Psoas muscle (tissue), 8 donors: ENCODE results near the gene SDF4. TPM values are rescaled to one million over a fixed set of nuclear protein-coding genes. Genes with fewer than 3 reads are reported as not detected.

Source experiments
- ATAC-seq, 4 donors: fragments of 200-7000 bp; cut with Tn5 transposase; one replicate each; pipeline ENCODE4 v1.9.1; 2020; ENCODE audit warnings: moderate library complexity in 3 of 4, mild to moderate bottlenecking in 2 of 4
- DNase-seq, 2 donors: peaks; one replicate each; pipeline ENCODE4 v3.0.0-alpha.2; 2020
- H3K27ac ChIP-seq: fragments of 200-600 bp; one replicate; pipeline ENCODE4 v1.8.0; 2022
- H3K27me3 ChIP-seq, 3 donors: fragments of 200-600 bp in 1 of 3; one replicate each; pipeline versions ENCODE4 v1.6.1 to v1.8.0; 2013 to 2022; ENCODE audit warnings: low read length in 2 of 3, mild to moderate bottlenecking in 2 of 3, moderate library complexity in 1 of 3; ENCODE audit not compliant: insufficient read depth in 3 of 3
- H3K36me3 ChIP-seq, 2 donors: fragments of 200-600 bp in 1 of 2; one replicate each; pipeline versions ENCODE4 v1.6.1 to v1.8.0; 2013 to 2022; ENCODE audit warnings: low read depth in 1 of 2, mild to moderate bottlenecking in 1 of 2, moderate library complexity in 1 of 2; ENCODE audit not compliant: insufficient read depth in 1 of 2
- H3K4me1 ChIP-seq: fragments of 200-600 bp; one replicate; pipeline ENCODE4 v1.8.0; 2022
- H3K4me3 ChIP-seq: fragments of 200-600 bp; one replicate; pipeline ENCODE4 v1.8.0; 2022; ENCODE audit warnings: mild to moderate bottlenecking
- H3K9me3 ChIP-seq: fragments of 200-600 bp; one replicate; pipeline ENCODE4 v1.8.0; 2022
- CTCF ChIP-seq: fragments of 200-600 bp; IDR thresholded peaks from one replicate; pipeline ENCODE4 v1.8.0; 2022; ENCODE audit warnings: antibody characterized with exemption
- WGBS, 3 donors: extraction: QIAGEN DNeasy Blood & Tissue Kit; methylation state at CpG; one replicate each; pipeline versions ENCODE4 v1.1.6 to v1.1.7; 2013; 5-methylcytosine and 5-hydroxymethylcytosine counted together
- intact Hi-C, 2 donors: fragments of 100-400 bp; cut with DNase I; formaldehyde crosslinking; loops; one replicate each; pipeline versions ENCODE4 v1.11.0 to v1.14.2; 2022
- polyA plus RNA-seq, 3 donors: library from polyadenylated mRNA; stranded (reverse); fragments of 200-250 nt; gene quantifications; one replicate each; pipeline ENCODE4 v1.2.3, GENCODE V29; 2013
- total RNA-seq, 4 donors: library from RNA; stranded (reverse); fragmentation: NEBNext Ultra II Directional in 2 of 4; extraction: Animal tissue kit (Norgen Biotek cat#: 25700) in 2 of 4; gene quantifications; one replicate each; pipeline versions ENCODE4 v1.2.1 to v1.2.4, GENCODE V29; 2021 to 2023
- donor health status: healthy with polysubstance abuse.
- donor health status: DM: no; HTN: no; CAD: no; lungs with moderate emphysema.
- donor health status: Bipolar disorder and iron deficiency.
- donor health status: healthy.
- donor health status: DM: yes; HTN: yes; CAD: no.
- donor health status: DM: no; HTN: no; CAD: no.
- donor health status: DM: no; HTN: no; CAD: no.
- donor health status: DM: yes; HTN: yes; CAD: no.

SDF4 gene
- total and polyA plus RNA-seq, 7 donors = 67.5 to 129 (median 85.9) TPM

DNA sequence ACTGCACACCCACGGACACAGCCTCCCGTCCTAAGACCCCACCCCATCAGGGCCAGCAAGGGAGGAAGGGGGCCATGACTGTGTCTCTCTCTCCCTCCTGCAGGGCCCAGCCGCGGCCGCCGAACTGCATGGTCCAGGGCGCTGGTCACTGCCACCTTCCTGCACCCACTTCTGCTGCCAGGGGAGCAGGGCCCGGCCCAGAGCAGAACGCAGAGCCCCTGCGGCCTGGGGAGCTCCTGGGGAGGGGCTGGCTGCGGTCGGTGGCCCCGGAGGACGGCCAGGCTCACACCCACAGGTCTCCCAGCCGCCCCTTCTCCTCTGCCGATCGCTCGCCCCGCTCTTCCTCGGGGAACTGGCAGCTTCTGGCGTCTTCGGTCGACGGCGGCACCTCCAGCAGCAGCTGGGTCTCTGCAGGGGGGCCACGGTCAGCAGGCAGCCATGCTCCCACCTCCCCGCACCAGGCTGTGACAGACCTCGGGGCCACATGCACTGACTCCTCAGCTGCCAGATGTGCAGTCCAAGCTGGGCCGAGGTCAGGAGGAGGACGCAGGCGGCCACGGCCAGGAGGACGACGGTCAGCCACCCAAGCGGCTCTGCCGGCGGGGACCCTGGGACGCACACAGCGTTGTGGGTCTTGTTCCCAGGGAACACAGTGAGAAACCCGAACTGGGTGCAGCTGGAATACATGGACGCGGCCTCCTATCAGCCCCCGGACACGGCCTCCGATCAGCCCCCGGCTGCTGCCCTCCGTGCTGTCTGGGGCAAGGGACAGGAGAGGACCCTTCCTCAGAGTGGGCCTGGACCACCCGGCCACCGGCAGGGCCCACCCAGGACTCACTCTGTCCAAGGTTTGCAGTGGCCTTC, 28.0 kb downstream of the SDF4 start:
- WGBS, 3 donors = 74 to 77% (median 76%) methylated on average over 33 to 49 of the region's 49 CpGs
- ATAC-seq = no peak
- Histone ChIP-seq H3K4me3 (no peak overlapping the region), H3K9me3 (no peaks in the 10 kb centered on the region), H3K27ac (no peak overlapping the region), H3K4me1 (peaks cover 14% of the 10 kb centered on the region), H3K27me3 (peaks cover 0 to 59% (median 13%) of the 10 kb centered on the region in 3 donors), H3K36me3 (no peaks in the 10 kb centered on the region)
- intact Hi-C loops = no loop called here
- peak; percentile 10 to 46 for DNase-seq
- TF ChIP-seq CTCF = no peak

DNA sequence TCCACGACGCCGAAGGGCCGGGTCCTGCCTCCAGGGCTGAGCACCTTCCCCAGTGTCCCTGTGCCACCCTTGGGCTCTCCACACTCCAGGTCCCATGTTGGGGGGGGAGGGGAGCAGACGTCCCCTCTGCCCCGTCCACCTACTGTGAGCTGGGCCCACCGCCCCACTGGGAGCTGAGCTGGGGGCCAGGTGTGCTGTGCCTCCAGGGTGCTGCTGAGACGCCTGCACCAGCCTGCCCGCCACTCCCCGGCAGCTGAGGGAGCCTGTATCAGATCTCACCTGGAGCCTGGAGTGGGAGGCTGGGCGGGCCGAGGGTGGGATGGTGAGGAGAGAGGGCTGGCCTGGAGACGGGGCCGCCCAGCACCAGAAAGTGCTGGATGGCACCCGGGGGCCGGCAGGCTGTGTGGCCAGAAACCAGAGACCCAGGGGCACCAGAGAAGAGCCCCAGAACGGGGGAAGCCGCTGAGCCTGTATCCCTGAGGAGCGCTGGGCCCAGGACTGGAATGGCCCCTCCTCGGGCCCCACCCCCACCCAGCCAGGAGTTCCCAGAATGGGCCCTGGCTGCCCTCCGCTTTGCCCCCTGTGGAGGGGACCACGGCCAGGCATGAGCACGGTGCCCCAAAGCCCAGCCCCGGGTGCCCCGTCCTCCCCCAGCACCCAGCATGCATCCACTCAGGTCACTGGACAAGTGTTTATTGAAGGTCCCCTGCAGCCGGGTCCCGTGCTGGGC, 28.8 kb downstream of the SDF4 start:
- intact Hi-C loops = no loop called here
- DNase-seq (peak; percentile 19 to 44), ATAC-seq (no peak)
- WGBS, 3 donors = 86 to 88% (median 87%) methylated on average over 17 to 27 of the region's 27 CpGs
- no peak for TF ChIP-seq CTCF
- H3K27ac ChIP-seq = no peak overlapping the region
- H3K4me3 ChIP-seq = no peak overlapping the region
- peaks cover 10% of the 10 kb centered on the region for H3K4me1 ChIP-seq
- H3K9me3 ChIP-seq = no peaks in the 10 kb centered on the region
- no peaks in the 10 kb centered on the region for H3K36me3 ChIP-seq
- H3K27me3 ChIP-seq = peaks cover 0 to 53% (median 9%) of the 10 kb centered on the region in 3 donors

DNA sequence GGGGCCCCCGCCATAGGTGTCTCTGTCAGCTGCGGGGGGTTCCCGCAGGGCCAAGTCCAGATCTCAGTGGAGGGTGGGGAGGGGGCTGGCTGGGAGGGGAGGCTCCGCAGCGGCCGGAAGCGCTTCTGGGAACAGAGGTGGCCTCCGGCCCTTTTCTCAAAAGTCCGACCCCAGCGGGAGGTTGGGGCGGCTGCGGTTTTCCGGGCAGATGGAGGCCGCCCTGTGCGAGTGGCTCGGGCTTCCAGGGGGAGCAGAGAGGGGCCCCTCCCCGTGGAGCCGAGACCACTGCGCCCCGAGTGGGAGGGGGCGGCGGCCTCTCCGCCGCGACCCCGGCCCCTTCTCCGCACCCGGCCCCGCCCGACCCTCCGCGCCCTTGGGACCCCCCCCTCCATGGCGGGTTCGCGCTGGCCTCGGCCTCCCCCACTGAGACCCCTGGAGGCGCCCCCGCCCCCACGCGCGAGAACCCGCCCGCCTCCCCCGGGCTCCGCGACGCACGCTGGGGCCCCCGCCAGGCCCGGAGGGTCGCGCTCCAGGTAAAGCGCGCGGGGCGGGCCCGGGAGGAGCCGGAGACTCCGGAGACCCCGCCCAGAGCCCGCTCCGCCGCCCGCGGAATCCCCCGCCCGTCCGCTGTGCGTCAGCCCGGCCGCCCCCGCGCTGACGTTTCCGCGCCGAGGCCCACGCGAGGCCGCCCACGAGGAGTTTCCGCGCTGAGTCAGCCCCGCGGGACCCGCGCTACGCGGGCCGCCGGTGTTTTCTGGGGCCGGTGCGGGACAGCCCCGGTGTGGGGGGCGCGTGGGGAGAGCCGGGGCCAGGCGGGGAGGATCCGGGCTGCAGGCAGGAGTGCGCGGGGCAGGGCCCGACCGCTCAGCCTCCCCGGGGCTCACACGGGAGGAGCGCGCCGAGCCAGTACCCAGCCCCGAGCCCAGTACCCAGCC, 30.7 kb downstream of the SDF4 start:
- 3 to 11% (median 3%) methylated on average over 34 to 109 of the region's 109 CpGs for WGBS, 3 donors
- no peak for TF ChIP-seq CTCF
- intact Hi-C loops = no loop called here
- DNase-seq (peak; percentile 62 to 66), ATAC-seq (peak in 3 of 4 donors; percentile 30 to 35 (median 30))
- Histone ChIP-seq H3K4me1 (peaks cover 6% of the 10 kb centered on the region), H3K27me3 (peaks cover 0 to 34% (median 7%) of the 10 kb centered on the region in 3 donors), H3K9me3 (no peaks in the 10 kb centered on the region), H3K27ac (no peak overlapping the region), H3K4me3 (peak overlapping the region; percentile 59), H3K36me3 (no peaks in the 10 kb centered on the region)

DNA sequence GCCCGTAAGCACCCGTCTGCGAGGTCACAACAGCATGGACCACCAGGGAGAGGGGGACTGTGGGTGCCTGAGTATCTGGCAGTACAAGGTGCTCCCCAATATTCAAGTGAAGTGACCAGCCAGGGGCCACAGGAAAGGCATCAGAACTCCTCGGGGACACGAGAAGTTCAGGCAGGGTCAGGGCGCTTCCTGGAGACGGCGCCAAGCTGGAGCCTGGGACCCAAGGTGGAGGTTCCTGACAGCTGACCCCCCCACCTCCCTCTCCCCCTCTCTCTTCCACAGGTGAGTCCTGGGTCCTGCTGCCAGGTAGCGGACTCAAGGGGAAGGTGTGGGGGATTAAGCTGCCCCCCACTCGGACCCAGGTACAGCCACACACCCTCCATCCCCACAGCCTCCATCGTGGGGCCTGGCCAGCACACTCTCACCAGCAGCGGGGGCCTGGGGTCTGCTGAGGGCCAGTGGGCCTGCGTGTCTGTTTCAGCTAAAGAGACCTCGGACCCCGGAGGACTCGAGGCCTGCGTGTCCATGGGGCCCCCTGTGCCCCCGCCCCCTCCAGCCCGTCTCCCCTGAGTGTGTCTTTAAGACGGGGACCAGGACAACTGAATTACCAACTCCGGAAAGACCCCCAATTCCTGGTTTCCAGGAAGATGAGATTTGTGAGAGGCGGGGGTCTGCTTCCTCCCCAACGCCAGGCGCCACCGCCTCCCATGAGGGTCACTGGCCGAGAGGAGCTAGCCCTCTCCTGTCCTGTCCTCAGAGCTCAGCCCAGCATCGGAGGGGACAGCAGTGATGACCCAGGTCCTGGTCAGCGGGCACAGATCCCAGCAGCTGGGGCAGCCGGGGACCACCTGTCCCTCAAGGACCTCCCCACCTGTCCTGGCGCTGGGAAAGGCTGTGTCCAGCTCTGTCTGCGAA, 31.6 kb downstream of the SDF4 start:
- no peak for TF ChIP-seq CTCF
- Histone ChIP-seq H3K27ac (no peak overlapping the region), H3K4me1 (no peaks in the 10 kb centered on the region), H3K36me3 (no peaks in the 10 kb centered on the region), H3K4me3 (peak overlapping the region; percentile 59), H3K9me3 (peaks cover 2% of the 10 kb centered on the region), H3K27me3 (peaks cover 0 to 25% (median 3%) of the 10 kb centered on the region in 3 donors)
- intact Hi-C loops = no loop called here
- ATAC-seq (no peak), DNase-seq (peak; percentile 9 to 50)
- 72 to 79% (median 74%) methylated on average over 26 to 31 of the region's 31 CpGs for WGBS, 3 donors
